A673 (cell line): ENCODE results near the gene WNK2.

Experiments used
- EZH2 ChIP-seq: fragments of 200-600 bp; sonication (generic); IDR thresholded peaks from 2 replicates; pipeline ENCODE4 v1.6.1; 2017; ENCODE audit warnings: borderline replicate concordance, low read depth, mild to moderate bottlenecking, mixed read lengths, antibody characterized with exemption, low read length; ENCODE audit not compliant: poor library complexity, severe bottlenecking
- TF ChIP-seq, protein P1 (sequence below): fragments of 300-800, 200-600 bp; sonication (generic); conservative IDR thresholded peaks from 2 replicates; pipeline ENCODE4 v1.5.1; 2017; ENCODE audit warnings: low read depth, mild to moderate bottlenecking, antibody characterized with exemption, low read length, moderate library complexity, mixed read lengths

DNA sequence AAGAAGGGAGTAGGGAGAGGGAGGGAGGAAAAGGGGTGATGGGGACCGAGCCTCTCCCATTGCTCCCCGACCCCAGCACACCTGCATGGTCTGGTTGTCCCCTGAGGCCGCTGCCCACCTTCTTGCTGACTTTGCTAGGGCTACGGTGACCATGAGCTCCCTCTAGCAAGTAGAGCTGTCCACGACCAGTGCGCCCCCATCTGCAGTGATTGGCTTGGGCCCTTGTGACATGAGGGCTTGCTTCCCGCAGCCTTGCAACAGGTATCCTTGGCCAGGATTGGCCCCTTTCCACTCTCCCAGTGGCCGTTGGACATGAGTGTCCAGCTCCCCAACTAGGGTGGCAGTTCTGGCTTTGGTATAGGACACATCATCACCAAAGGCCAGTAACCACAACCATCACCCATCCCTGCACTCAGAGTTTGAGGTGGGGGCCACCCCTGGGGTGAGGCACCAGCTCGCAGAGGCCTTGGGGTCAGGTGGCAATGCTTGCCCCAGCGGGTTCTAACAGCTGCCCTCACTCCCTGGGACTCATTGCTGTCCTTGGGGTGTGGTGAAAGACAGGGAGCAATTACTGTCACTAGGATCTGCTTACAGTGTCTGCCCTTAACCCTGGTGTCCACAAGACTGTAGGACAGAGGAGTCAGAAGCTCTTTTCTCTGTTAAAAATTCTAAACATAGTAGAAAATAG lies 32.7 kb upstream of the WNK2 start:
- TF ChIP-seq EZH2: no peak
- TF ChIP-seq, protein P1, sequence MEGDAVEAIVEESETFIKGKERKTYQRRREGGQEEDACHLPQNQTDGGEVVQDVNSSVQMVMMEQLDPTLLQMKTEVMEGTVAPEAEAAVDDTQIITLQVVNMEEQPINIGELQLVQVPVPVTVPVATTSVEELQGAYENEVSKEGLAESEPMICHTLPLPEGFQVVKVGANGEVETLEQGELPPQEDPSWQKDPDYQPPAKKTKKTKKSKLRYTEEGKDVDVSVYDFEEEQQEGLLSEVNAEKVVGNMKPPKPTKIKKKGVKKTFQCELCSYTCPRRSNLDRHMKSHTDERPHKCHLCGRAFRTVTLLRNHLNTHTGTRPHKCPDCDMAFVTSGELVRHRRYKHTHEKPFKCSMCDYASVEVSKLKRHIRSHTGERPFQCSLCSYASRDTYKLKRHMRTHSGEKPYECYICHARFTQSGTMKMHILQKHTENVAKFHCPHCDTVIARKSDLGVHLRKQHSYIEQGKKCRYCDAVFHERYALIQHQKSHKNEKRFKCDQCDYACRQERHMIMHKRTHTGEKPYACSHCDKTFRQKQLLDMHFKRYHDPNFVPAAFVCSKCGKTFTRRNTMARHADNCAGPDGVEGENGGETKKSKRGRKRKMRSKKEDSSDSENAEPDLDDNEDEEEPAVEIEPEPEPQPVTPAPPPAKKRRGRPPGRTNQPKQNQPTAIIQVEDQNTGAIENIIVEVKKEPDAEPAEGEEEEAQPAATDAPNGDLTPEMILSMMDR: no peak
